Panc1 (cell line): ENCODE measurements around the gene UBE2E2. TPM values are rescaled to one million over a fixed set of nuclear protein-coding genes. Genes with fewer than 3 reads are reported as not detected.

Source experiments
- ATAC-seq: fragments of 200-7000 bp; cut with Tn5 transposase; 2 replicates; pipeline ENCODE4 v1.9.1; 2020; ENCODE audit warnings: mild to moderate bottlenecking, moderate library complexity
- BruUV-seq: library from RNA; stranded (reverse); fragments of 400-500 nt; replicated peaks from 2 replicates; lab custom pipeline; 2021; lab: Mats Ljungman, UMichigan
- CTCF ChIA-PET: fragments of 300-600 bp; sonication (Branson Sonifier 250); formaldehyde crosslinking; loops from one replicate; lab custom pipeline; 2022; ENCODE audit warnings: antibody characterized with exemption; lab: Charles Lee
- POLR2A ChIA-PET: fragments of 300-600 bp; sonication (Branson Sonifier 250); formaldehyde crosslinking; loops from one replicate; lab custom pipeline; 2022; ENCODE audit warnings: antibody characterized with exemption; lab: Charles Lee
- DNase-seq: peaks from one replicate; pipeline ENCODE4 v3.0.0-alpha.2; 2010; ENCODE audit warnings: low read depth, low spot score
- H3K27ac ChIP-seq: 2 replicates; pipeline ENCODE4 v1.5.1; 2011; ENCODE audit warnings: mild to moderate bottlenecking, low read length, inconsistent platforms
- H3K27me3 ChIP-seq: fragments of 200-500 bp; sonication (Bioruptor generic); 2 replicates; pipeline ENCODE4 v1.6.0; 2014; ENCODE audit warnings: low read length, inconsistent platforms; ENCODE audit not compliant: control insufficient read depth, insufficient read depth
- H3K36me3 ChIP-seq: fragments of 200-500 bp; sonication (Bioruptor generic); 2 replicates; pipeline ENCODE4 v1.5.1; 2014; ENCODE audit warnings: inconsistent platforms, mild to moderate bottlenecking, low read length, moderate library complexity; ENCODE audit not compliant: control insufficient read depth, insufficient read depth
- H3K4me1 ChIP-seq: 2 replicates; pipeline ENCODE4 v1.5.1; 2011; ENCODE audit warnings: inconsistent platforms, mild to moderate bottlenecking, low read length, moderate library complexity; ENCODE audit not compliant: control insufficient read depth, insufficient read depth
- H3K4me3 ChIP-seq, 2 experiments: 2 replicates each; pipeline ENCODE4 v1.5.1; 2011 to 2012; ENCODE audit warnings: low read depth in 2 of 2, low read length in 2 of 2, mild to moderate bottlenecking in 2 of 2, inconsistent platforms in 1 of 2, moderate library complexity in 1 of 2
- H3K9me3 ChIP-seq: fragments of 200-500 bp; sonication (Bioruptor generic); 2 replicates; pipeline ENCODE4 v1.5.1; 2014; ENCODE audit warnings: low read depth, mild to moderate bottlenecking, inconsistent platforms, low read length, moderate library complexity; ENCODE audit not compliant: control insufficient read depth, insufficient read depth
- POLR2AphosphoS5 ChIP-seq: IDR thresholded peaks from 2 replicates; pipeline ENCODE4 v1.6.1; 2012; ENCODE audit warnings: mild to moderate bottlenecking, low read depth, low read length, moderate library complexity
- REST ChIP-seq, 2 experiments: IDR thresholded peaks; 2 replicates each; pipeline ENCODE4 v1.6.1; 2011 to 2012; ENCODE audit warnings: low read depth in 2 of 2, control low read depth in 1 of 2, low read length in 1 of 2, mild to moderate bottlenecking in 1 of 2, moderate library complexity in 1 of 2; ENCODE audit not compliant: insufficient read depth in 1 of 2
- SIN3A ChIP-seq: IDR thresholded peaks from 2 replicates; pipeline ENCODE4 v1.6.1; 2012; ENCODE audit warnings: low read depth, mild to moderate bottlenecking, low read length, moderate library complexity, borderline replicate concordance; ENCODE audit not compliant: insufficient read depth
- TCF7L2 ChIP-seq: IDR thresholded peaks from 2 replicates; pipeline ENCODE4 v1.6.1; 2011; ENCODE audit warnings: mild to moderate bottlenecking, low read depth, low read length, inconsistent platforms
- in situ Hi-C: cut with HindIII; loops from 2 replicates; pipeline ENCODE4 v1.10.0; 2016; ENCODE audit warnings: low sequenced_read_pairs, low pct_unique_long_range_greater_than_20kb
- intact Hi-C: fragments of 100-400 bp; cut with micrococcal nuclease; formaldehyde crosslinking; loops from one replicate; pipeline ENCODE4 v1.10.0; 2022; ENCODE audit not compliant: unreplicated experiment
- total RNA-seq: library from RNA; stranded (reverse); gene quantifications from one replicate; pipeline ENCODE4 v1.2.1, GENCODE V29; 2021; ENCODE audit not compliant: unreplicated experiment
- TF ChIP-seq, protein P1 (sequence below): fragments of 450-650 bp; IDR thresholded peaks from 2 replicates; pipeline ENCODE4 v1.5.1; 2017; ENCODE audit warnings: mild to moderate bottlenecking

The UBE2E2 gene
- total RNA-seq, 1 experiment from 2014 or later: 38.2 TPM

DNA sequence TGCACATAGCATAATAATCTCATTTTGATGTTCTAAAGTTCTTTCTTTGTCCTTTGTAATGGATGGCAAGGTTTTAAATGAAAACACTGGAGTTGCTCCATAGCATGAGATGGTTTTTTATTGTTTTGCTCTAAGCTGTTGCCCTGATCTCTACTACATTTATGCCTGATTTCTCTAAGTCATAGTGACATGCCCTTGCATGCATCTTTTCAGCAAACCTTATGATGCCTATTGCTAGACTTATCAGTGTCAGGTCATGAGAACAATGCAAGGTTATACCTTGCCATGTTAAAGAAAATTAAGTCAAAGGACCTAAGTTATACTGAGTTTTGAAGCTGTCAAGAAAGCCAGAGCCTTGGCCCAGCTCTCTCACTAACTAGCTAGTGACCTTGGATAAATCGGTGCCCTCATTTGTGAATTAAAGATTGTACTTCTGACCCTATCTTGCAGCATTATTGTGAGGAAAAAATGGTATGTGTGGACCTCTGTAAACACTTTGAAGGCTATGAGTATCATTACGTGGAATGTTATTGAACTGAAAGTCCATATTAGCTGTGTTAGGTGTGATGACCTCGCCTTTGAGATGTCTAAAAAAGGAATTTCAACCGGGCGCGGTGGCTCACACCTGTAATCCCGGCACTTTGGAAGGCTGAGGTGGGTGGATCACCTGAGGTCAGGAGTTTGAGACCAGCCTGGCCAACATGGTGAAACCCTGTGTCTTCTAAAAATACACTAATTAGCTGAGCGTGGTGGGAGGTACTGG is 346.2 kb downstream of the UBE2E2 start:
- no peaks in the 10 kb centered on the region for H3K4me1 ChIP-seq
- H3K27me3 ChIP-seq: no peaks in the 10 kb centered on the region
- H3K4me3 ChIP-seq: no peak overlapping the region
- no peaks in the 10 kb centered on the region for H3K36me3 ChIP-seq
- in situ Hi-C loops (no loop called here), intact Hi-C loops (no loop called here)
- BruUV-seq: no TSS peak
- ChIA-PET CTCF (no interaction called here), POLR2A (no interaction called here)
- TF ChIP-seq TCF7L2 (no peak), REST (IDR thresholded peaks at IDR 0.05; ENCODE audit: insufficient read depth in 1 of 2, low read depth in 2 of 2, low read length in 1 of 2) (no peak), SIN3A (no peak), POLR2AphosphoS5 (no peak)
- TF ChIP-seq, protein P1, sequence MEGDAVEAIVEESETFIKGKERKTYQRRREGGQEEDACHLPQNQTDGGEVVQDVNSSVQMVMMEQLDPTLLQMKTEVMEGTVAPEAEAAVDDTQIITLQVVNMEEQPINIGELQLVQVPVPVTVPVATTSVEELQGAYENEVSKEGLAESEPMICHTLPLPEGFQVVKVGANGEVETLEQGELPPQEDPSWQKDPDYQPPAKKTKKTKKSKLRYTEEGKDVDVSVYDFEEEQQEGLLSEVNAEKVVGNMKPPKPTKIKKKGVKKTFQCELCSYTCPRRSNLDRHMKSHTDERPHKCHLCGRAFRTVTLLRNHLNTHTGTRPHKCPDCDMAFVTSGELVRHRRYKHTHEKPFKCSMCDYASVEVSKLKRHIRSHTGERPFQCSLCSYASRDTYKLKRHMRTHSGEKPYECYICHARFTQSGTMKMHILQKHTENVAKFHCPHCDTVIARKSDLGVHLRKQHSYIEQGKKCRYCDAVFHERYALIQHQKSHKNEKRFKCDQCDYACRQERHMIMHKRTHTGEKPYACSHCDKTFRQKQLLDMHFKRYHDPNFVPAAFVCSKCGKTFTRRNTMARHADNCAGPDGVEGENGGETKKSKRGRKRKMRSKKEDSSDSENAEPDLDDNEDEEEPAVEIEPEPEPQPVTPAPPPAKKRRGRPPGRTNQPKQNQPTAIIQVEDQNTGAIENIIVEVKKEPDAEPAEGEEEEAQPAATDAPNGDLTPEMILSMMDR: no peak
- no peak overlapping the region for H3K27ac ChIP-seq
- H3K9me3 ChIP-seq: no peaks in the 10 kb centered on the region
- no peak for ATAC-seq
- no peak for DNase-seq

- H3K4me3 ChIP-seq: no peak overlapping the region
- no peaks in the 10 kb centered on the region for H3K4me1 ChIP-seq
- ChIA-PET POLR2A (no interaction called here), CTCF (no interaction called here)
- H3K9me3 ChIP-seq: no peaks in the 10 kb centered on the region
- ATAC-seq (no peak), DNase-seq (no peak)
- no TSS peak for BruUV-seq
- H3K27me3 ChIP-seq: no peaks in the 10 kb centered on the region
- intact Hi-C loops: no loop called here
- in situ Hi-C loops: no loop called here
- H3K36me3 ChIP-seq: no peaks in the 10 kb centered on the region
- TF ChIP-seq, protein P1: no peak
- TF ChIP-seq POLR2AphosphoS5 (no peak), REST (IDR thresholded peaks at IDR 0.05; ENCODE audit: insufficient read depth in 1 of 2, low read depth in 2 of 2, low read length in 1 of 2) (no peak), TCF7L2 (no peak), SIN3A (no peak)
- H3K27ac ChIP-seq: no peak overlapping the region
Observed at GRCh38 chr3:23550402-23550801, 347.3 kb downstream of the UBE2E2 start.
